HG03095 (cell line): ENCODE results near the gene NECTIN1.

Source experiments
- ATAC-seq: cut with Tn5 transposase; IDR thresholded peaks from one replicate; pipeline ENCODE4 v1.9.1; 2021; ENCODE audit warnings: moderate library complexity; ENCODE audit not compliant: unreplicated experiment

Gene NECTIN1

DNA sequence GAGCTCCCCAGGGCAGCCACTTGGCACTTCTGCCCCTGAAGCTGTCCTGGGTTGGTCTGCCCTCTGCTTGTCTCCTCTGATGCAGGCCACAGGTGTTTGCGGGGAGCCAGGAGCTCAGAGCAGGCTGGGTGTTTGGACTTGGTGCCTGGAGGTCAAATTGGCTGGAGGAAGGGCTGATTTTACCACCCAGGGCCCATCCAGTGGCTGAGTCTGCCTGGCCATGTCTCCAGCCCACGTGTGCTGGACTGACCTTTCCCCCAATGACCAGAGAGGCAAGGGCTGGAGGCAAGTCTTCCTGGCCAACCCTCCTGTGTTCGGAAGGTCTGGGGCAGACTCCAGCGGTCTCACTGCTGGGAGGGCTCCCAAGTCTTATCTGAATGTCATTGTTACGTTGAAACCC lies 84.0 kb downstream of the NECTIN1 start:
- no peak for ATAC-seq

DNA sequence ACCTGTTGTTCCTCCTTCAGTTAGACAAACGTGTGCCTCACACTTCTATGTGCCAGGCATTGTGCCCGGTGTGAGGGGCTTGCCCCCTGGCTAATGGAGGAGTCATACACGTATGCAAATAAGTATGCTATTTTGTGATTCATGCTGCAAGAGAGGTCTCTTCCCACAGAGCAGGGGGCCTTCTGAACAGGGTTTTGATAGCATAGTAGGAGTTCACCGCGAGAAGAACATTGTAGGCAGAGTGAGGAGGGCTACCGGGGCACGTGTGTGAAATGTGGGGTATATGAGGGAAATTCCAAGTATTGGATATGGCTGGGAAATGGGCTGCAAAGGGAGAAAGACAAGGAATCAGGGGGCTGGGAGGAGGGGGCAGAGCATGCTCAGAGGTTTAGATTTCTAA lies 84.5 kb downstream of the NECTIN1 start:
- no peak for ATAC-seq

- no peak for ATAC-seq
Measured at GRCh38 chr11:119643876-119644225, 85.1 kb downstream of the NECTIN1 start.

DNA sequence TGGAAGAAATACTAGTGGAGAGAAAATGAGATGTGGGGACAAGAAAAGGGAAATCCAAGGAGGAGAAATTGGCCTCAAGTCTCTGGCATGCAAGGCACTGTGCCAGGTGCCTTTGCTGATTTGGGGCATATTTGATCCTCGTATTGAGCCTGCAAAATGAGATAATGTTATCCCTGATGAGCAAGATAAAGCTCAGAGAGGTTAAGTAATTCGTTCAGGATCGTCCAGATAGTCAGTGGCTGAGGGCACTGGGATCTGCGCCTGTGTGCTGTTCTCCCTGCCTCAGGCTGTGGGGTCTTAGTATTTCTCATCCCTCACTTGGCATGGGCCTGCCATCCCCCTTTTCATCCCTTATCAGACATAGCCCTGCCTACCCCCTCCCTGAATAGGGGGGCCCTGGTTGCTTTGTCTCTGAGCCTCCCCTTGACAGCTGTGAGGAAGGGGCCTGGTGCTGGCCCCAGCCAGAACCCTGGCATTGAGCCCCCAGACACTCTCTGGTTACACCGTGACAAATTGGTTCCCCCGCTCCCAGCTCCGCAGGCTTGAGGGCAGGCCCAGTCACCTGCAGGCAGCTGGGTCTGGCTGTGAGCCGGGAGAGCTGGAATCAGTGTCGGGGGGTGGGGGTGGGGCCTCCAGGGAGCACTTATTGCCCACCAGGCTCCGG lies 85.7 kb downstream of the NECTIN1 start:
- ATAC-seq, result no peak

DNA sequence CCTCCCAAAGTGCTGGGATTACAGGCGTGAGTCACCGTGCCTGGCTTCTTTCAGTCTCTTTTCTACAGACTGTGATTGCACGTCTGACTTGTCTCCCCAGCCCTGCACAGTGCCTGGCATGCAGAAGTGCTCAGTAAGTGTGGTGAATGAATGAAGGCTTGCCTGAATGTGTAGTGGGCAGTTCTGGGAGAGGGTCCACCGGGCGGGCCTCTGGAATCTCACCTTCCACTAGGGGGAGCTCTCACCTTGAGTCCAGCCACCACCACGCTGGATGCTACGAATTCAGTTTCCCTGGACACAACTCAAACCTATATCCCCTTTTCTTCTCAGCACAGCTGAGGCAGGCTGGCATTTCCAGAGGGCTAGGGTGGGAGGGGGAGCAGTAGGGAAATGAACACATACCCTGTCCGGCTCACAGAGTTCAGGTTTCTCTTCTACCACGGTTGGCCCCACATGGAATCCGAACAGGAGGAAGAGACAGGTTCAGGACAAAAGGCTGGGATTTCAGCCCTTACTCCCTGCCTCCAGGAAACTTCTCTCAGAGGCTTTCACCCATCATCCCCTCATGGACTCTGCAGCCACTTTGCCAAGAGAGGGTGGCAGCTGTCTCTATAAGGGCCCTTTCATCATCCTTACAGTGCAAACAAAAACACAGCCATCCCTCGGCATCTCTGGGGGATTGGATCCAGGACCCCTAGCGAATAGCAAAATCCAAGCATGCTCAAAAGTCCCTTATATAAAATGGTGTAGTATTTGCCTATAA lies 86.8 kb downstream of the NECTIN1 start:
- no peak for ATAC-seq

DNA sequence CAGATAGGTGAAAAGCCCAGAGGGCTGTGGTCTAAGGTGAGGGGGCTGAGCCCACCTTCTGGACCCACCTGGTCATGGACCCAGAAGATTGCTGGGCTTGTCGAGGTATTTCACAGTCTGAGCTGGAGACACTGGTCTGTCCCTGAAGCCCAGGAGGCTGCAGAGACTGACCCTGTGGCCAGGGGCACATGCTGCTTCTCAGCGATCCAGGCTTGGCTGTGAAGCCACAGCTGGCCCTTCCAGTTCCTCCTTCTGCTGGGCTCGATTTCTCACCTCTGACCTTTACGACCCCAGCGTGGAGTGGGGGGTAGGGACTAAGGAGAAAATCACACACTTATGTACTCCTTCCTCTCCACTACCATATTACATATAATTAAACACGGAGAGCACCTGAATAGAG lies 88.5 kb downstream of the NECTIN1 start:
- no peak for ATAC-seq

- ATAC-seq, result no peak
Measured at GRCh38 chr11:119639642-119640205, 89.3 kb downstream of the NECTIN1 start.

GRCh38 chr11:119638851-119639250 lies 90.1 kb downstream of the NECTIN1 start:
- ATAC-seq, result no peak

- no peak for ATAC-seq
Measured at GRCh38 chr11:119637481-119637880, 91.5 kb downstream of the NECTIN1 start.

GRCh38 chr11:119635776-119636175 lies 93.2 kb downstream of the NECTIN1 start:
- ATAC-seq, result no peak

- no peak for ATAC-seq
Measured at GRCh38 chr11:119635041-119635740, 93.8 kb downstream of the NECTIN1 start.

DNA sequence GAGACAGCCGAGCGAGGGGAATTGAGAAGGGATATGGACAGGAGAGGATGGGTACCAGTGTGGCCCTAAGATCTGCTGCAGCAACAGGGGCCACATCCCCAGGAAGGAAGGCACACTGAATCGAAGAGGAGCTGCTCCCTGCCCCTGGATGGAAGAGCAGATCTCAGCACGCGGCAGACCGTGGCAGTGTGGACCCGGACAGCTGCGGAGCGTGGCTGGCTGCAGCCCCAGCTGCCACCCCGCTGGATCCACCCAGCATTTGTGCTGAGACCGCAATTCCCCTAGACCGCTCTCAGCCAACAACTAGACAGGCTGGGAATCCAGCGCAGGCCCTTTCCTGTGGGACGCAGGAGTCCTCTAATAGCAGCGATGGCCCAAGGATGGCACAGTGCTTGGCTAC lies 94.7 kb downstream of the NECTIN1 start:
- ATAC-seq, result no peak

- no peak for ATAC-seq
Measured at GRCh38 chr11:119629834-119630624, 99.0 kb downstream of the NECTIN1 start.

- no peak for ATAC-seq
Measured at GRCh38 chr11:119629085-119629484, 99.9 kb downstream of the NECTIN1 start.

DNA sequence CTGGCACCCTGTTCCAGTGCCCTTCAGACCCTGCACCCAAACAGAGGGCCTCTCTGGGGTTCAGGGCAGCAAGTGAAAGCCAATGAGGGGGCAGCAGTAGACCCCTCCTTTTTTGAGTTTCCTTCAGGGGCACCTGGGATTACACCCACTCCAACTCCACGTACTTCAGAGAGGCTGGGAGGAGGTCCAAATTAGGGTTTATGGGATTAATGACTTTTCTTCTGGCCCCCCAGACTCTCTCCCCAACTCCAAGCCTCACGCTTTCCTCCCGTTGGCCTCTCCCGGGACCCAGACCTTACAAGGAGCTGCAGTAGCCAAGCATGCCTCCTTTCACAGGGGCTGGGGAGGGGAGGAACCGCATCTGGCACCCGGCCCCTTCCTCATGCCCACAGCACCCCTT lies 101.7 kb downstream of the NECTIN1 start:
- no peak for ATAC-seq

GRCh38 chr11:119626871-119627270 lies 102.1 kb downstream of the NECTIN1 start:
- no peak for ATAC-seq

GRCh38 chr11:119626197-119626841 lies 102.7 kb downstream of the NECTIN1 start:
- no peak for ATAC-seq

GRCh38 chr11:119625206-119625978 lies 103.6 kb downstream of the NECTIN1 start:
- no peak for ATAC-seq

DNA sequence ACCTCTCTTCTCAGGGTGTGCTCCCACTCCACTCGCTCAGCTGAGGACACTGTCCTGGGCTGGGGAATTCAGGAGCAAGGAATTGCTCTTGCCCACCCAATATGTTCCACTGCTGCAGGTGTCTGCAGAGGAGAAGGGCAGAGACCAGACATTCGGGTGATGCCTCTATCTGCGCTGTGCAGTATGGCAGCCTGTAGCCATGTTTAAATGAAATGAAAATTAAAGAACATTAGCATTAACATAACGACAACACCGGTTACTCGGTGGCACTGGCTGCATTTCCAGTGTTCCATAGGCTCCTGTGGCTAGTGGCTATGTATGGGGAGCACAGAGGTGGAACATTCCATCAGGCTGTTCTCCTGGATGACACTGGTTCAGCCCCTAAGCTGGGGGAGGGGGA lies 104.4 kb downstream of the NECTIN1 start:
- no peak for ATAC-seq
